ENCODE results near the gene PRSS33.

Gene PRSS33

DNA sequence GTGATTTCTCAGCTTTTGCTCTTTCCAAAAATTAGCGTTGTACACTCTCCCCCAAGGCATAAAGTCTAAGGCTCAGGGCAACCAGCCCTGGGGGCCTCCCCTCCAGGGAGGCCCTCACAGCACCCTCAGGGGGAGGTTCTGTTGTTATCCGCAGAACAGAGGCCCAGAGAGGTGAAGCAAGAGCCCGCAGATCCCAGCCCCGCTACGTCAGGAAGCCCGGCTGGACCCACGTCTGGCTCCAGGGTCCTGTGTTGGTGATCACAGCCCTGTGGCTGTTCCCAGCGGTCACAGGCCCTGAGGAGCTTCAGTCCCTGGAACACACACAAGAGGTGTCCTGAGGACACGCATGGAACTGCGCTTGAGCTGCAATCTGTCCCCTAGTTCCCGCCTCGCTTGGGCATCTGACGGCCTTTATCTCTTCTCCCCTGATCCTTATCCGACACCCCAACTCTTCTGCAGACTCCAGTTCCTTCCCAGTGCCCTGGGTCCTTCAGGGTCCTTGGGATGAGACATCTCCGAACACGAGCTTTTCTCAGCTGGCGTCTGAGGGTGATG, 41.6 kb upstream of the PRSS33 start:
- Histone ChIP-seq H3K9ac (ENCODE audit: low read length) (no peak overlapping the region), H3K23ac (ENCODE audit: low read length) (no peak overlapping the region), H4K8ac (ENCODE audit: low read depth, low read length) (no peak overlapping the region), H2BK12ac (ENCODE audit: low read length) (no peak overlapping the region), H3K4me2 (ENCODE audit: low read length) (no peak overlapping the region), H4K91ac (ENCODE audit: low read depth, low read length) (no peak overlapping the region), H2BK5ac (ENCODE audit: low read depth, low read length, poor library complexity) (no peak overlapping the region), H4K12ac (ENCODE audit: low read depth, low read length) (no peak overlapping the region), H3K79me1 (ENCODE audit: low read length) (no peaks in the 10 kb centered on the region), H3K14ac (ENCODE audit: low read length) (no peak overlapping the region), H3K36me3 (ENCODE audit: control insufficient read depth in 1 of 2, insufficient read depth in 2 of 2, low read length in 2 of 2) (no peaks in the 10 kb centered on the region), H3K27ac (ENCODE audit: low read depth, low read length) (no peak overlapping the region), H3K9me3 (ENCODE audit: insufficient read depth, low read depth, low read length) (no peaks in the 10 kb centered on the region), H3K4me1 (ENCODE audit: control insufficient read depth in 1 of 2, insufficient read depth in 2 of 2, low read length in 2 of 2) (no peaks in the 10 kb centered on the region), H2BK120ac (ENCODE audit: insufficient read depth, low read length, poor library complexity) (no peak overlapping the region), H3K4ac (ENCODE audit: low read depth, low read length) (no peak overlapping the region), H3K79me2 (ENCODE audit: control insufficient read depth, insufficient read depth, low read length, poor library complexity) (no peaks in the 10 kb centered on the region), H3K27me3 (ENCODE audit: insufficient read depth, low read length) (no peaks in the 10 kb centered on the region), H2AFZ (ENCODE audit: insufficient read depth, low read length, poor library complexity) (no peak overlapping the region), H3K4me3 (ENCODE audit: low read depth, low read length) (no peak overlapping the region), H2AK5ac (ENCODE audit: low read length) (no peak overlapping the region), H3K18ac (ENCODE audit: low read length) (no peak overlapping the region)
- no CpG with 5 or more reads among the region's 17 CpGs for WGBS (ENCODE audit: extremely low coverage, insufficient coverage, insufficient read length)
- DNase-seq = peak; percentile 98 to 99

DNA sequence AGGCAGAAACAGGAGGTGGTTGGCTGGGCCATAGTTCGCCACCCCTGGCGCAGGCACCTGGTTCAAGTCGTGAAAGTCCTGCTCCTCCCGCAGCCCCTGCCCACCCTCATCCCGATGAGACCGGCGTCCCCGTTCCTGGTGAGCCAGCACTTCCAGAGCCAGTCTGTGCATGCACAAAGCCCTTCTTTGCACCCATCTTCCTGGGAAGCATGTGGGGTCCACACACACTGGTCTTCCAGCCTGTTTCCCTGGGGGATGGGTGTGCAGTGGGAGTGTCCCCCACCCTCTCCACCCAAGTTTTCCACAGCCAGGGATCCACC, 41.1 kb upstream of the PRSS33 start:
- Histone ChIP-seq H3K23ac (ENCODE audit: low read length) (no peak overlapping the region), H3K9me3 (ENCODE audit: insufficient read depth, low read depth, low read length) (no peaks in the 10 kb centered on the region), H3K14ac (ENCODE audit: low read length) (no peak overlapping the region), H4K91ac (ENCODE audit: low read depth, low read length) (no peak overlapping the region), H3K9ac (ENCODE audit: low read length) (no peak overlapping the region), H3K4me2 (ENCODE audit: low read length) (no peak overlapping the region), H3K4me3 (ENCODE audit: low read depth, low read length) (no peak overlapping the region), H2BK5ac (ENCODE audit: low read depth, low read length, poor library complexity) (no peak overlapping the region), H3K18ac (ENCODE audit: low read length) (no peak overlapping the region), H2BK120ac (ENCODE audit: insufficient read depth, low read length, poor library complexity) (no peak overlapping the region), H4K8ac (ENCODE audit: low read depth, low read length) (no peak overlapping the region), H3K27me3 (ENCODE audit: insufficient read depth, low read length) (no peaks in the 10 kb centered on the region), H3K4me1 (ENCODE audit: control insufficient read depth in 1 of 2, insufficient read depth in 2 of 2, low read length in 2 of 2) (no peaks in the 10 kb centered on the region), H3K4ac (ENCODE audit: low read depth, low read length) (no peak overlapping the region), H2AK5ac (ENCODE audit: low read length) (no peak overlapping the region), H3K79me2 (ENCODE audit: control insufficient read depth, insufficient read depth, low read length, poor library complexity) (no peaks in the 10 kb centered on the region), H2AFZ (ENCODE audit: insufficient read depth, low read length, poor library complexity) (no peak overlapping the region), H4K12ac (ENCODE audit: low read depth, low read length) (no peak overlapping the region), H2BK12ac (ENCODE audit: low read length) (no peak overlapping the region), H3K27ac (ENCODE audit: low read depth, low read length) (no peak overlapping the region), H3K36me3 (ENCODE audit: control insufficient read depth in 1 of 2, insufficient read depth in 2 of 2, low read length in 2 of 2) (no peaks in the 10 kb centered on the region), H3K79me1 (ENCODE audit: low read length) (no peaks in the 10 kb centered on the region)
- DNase-seq = no peak
- no CpG with 5 or more reads among the region's 8 CpGs for WGBS (ENCODE audit: extremely low coverage, insufficient coverage, insufficient read length)

GRCh38 chr16:2827831-2828520, 40.6 kb upstream of the PRSS33 start:
- Histone ChIP-seq H3K79me2 (ENCODE audit: control insufficient read depth, insufficient read depth, low read length, poor library complexity) (no peaks in the 10 kb centered on the region), H3K4me3 (ENCODE audit: low read depth, low read length) (no peak overlapping the region), H3K23ac (ENCODE audit: low read length) (no peak overlapping the region), H3K9ac (ENCODE audit: low read length) (no peak overlapping the region), H3K27ac (ENCODE audit: low read depth, low read length) (no peak overlapping the region), H2AFZ (ENCODE audit: insufficient read depth, low read length, poor library complexity) (no peak overlapping the region), H2AK5ac (ENCODE audit: low read length) (no peak overlapping the region), H3K18ac (ENCODE audit: low read length) (no peak overlapping the region), H2BK120ac (ENCODE audit: insufficient read depth, low read length, poor library complexity) (no peak overlapping the region), H3K4me1 (ENCODE audit: control insufficient read depth in 1 of 2, insufficient read depth in 2 of 2, low read length in 2 of 2) (no peaks in the 10 kb centered on the region), H3K79me1 (ENCODE audit: low read length) (no peaks in the 10 kb centered on the region), H4K8ac (ENCODE audit: low read depth, low read length) (no peak overlapping the region), H2BK12ac (ENCODE audit: low read length) (no peak overlapping the region), H3K4ac (ENCODE audit: low read depth, low read length) (no peak overlapping the region), H4K91ac (ENCODE audit: low read depth, low read length) (no peak overlapping the region), H4K12ac (ENCODE audit: low read depth, low read length) (no peak overlapping the region), H2BK5ac (ENCODE audit: low read depth, low read length, poor library complexity) (no peak overlapping the region), H3K27me3 (ENCODE audit: insufficient read depth, low read length) (no peaks in the 10 kb centered on the region), H3K36me3 (ENCODE audit: control insufficient read depth in 1 of 2, insufficient read depth in 2 of 2, low read length in 2 of 2) (no peaks in the 10 kb centered on the region), H3K4me2 (ENCODE audit: low read length) (no peak overlapping the region), H3K14ac (ENCODE audit: low read length) (no peak overlapping the region), H3K9me3 (ENCODE audit: insufficient read depth, low read depth, low read length) (no peaks in the 10 kb centered on the region)
- WGBS (ENCODE audit: extremely low coverage, insufficient coverage, insufficient read length) = no CpG with 5 or more reads among the region's 14 CpGs
- DNase-seq = peak; percentile 92 to 95

GRCh38 chr16:2827374-2827791, 40.0 kb upstream of the PRSS33 start:
- no peak overlapping the region for H4K12ac ChIP-seq (ENCODE audit: low read depth, low read length)
- H3K27me3 ChIP-seq (ENCODE audit: insufficient read depth, low read length) = no peaks in the 10 kb centered on the region
- H3K79me2 ChIP-seq (ENCODE audit: control insufficient read depth, insufficient read depth, low read length, poor library complexity) = no peaks in the 10 kb centered on the region
- no peak overlapping the region for H3K4me2 ChIP-seq (ENCODE audit: low read length)
- H3K18ac ChIP-seq (ENCODE audit: low read length) = no peak overlapping the region
- H2AFZ ChIP-seq (ENCODE audit: insufficient read depth, low read length, poor library complexity) = no peak overlapping the region
- no peaks in the 10 kb centered on the region for H3K79me1 ChIP-seq (ENCODE audit: low read length)
- H3K9me3 ChIP-seq (ENCODE audit: insufficient read depth, low read depth, low read length) = no peaks in the 10 kb centered on the region
- no peaks in the 10 kb centered on the region for H3K4me1 ChIP-seq (ENCODE audit: control insufficient read depth in 1 of 2, insufficient read depth in 2 of 2, low read length in 2 of 2)
- DNase-seq = no peak
- H3K27ac ChIP-seq (ENCODE audit: low read depth, low read length) = no peak overlapping the region
- H3K14ac ChIP-seq (ENCODE audit: low read length) = no peak overlapping the region
- no peak overlapping the region for H3K4ac ChIP-seq (ENCODE audit: low read depth, low read length)
- no peak overlapping the region for H4K8ac ChIP-seq (ENCODE audit: low read depth, low read length)
- no peak overlapping the region for H3K9ac ChIP-seq (ENCODE audit: low read length)
- H3K23ac ChIP-seq (ENCODE audit: low read length) = no peak overlapping the region
- no peak overlapping the region for H2BK12ac ChIP-seq (ENCODE audit: low read length)
- H2BK5ac ChIP-seq (ENCODE audit: low read depth, low read length, poor library complexity) = no peak overlapping the region
- H3K36me3 ChIP-seq (ENCODE audit: control insufficient read depth in 1 of 2, insufficient read depth in 2 of 2, low read length in 2 of 2) = no peaks in the 10 kb centered on the region
- no CpG with 5 or more reads among the region's 15 CpGs for WGBS (ENCODE audit: extremely low coverage, insufficient coverage, insufficient read length)
- no peak overlapping the region for H3K4me3 ChIP-seq (ENCODE audit: low read depth, low read length)
- no peak overlapping the region for H2BK120ac ChIP-seq (ENCODE audit: insufficient read depth, low read length, poor library complexity)
- no peak overlapping the region for H2AK5ac ChIP-seq (ENCODE audit: low read length)
- H4K91ac ChIP-seq (ENCODE audit: low read depth, low read length) = no peak overlapping the region
